ENCODE data around the gene GRIA3. TPM values are rescaled to one million over a fixed set of nuclear protein-coding genes. Genes with fewer than 3 reads are reported as not detected.

The GRIA3 gene
- total RNA-seq, 1 experiment from 2014 or later: not detected

DNA sequence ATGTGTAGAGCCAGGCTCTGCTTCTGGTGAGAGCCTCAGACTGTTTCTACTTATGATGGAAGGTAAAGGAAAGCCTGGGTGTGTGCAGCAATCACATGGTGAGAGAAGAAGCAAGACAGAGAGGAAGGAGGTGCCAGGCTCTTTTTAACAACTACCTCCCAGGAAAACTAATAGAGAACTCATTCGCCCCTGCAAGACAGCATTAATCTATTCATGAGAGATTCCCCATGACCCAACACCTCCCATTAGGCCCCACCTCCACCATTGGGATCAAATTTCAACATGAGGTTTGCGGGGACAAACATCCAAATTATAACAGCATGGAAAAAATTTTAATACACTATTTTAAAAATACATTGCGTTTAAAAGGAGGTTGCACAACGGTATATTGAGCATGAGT lies 24.7 kb upstream of the GRIA3 start:
- BruUV-seq (replicated peaks): no TSS peak
- RAD21 ChIA-PET (ENCODE audit: low non-redundant PET in 1 of 2, low total read pairs in 2 of 2, uncharacterized antibody in 2 of 2, unreplicated experiment in 2 of 2): no interaction called here
- intact Hi-C loops (cut with micrococcal nuclease): no loop called here
- POLR2A ChIA-PET: no interaction called here
- no peak overlapping the region for H2AFZ ChIP-seq (ENCODE audit: low read depth, low read length, poor library complexity, severe bottlenecking)
- H3K9me3 ChIP-seq (ENCODE audit: control insufficient read depth in 1 of 2, insufficient read depth in 1 of 2, low read depth in 1 of 2, low read length in 2 of 2): no peaks in the 10 kb centered on the region
- H3K9ac ChIP-seq (ENCODE audit: low read length): no peak overlapping the region
- ATAC-seq (no peak), DNase-seq (ENCODE audit: low read depth, low spot score) (no peak)
- no peaks in the 10 kb centered on the region for H4K20me1 ChIP-seq (ENCODE audit: insufficient read depth)
- no peak for TF ChIP-seq ELF1 (IDR thresholded peaks at IDR 0.05; ENCODE audit: borderline replicate concordance, low read depth)
- no peaks in the 10 kb centered on the region for H3K4me1 ChIP-seq (ENCODE audit: control insufficient read depth in 1 of 2, insufficient read depth in 2 of 2, low read length in 2 of 2)
- H3K4me3 ChIP-seq (replicated peaks in 1 of 2; ENCODE audit: low read depth in 1 of 2, low read length in 2 of 2): no peak overlapping the region
- H3K79me2 ChIP-seq (ENCODE audit: insufficient read depth, low read length): no peaks in the 10 kb centered on the region
- CTCF ChIA-PET: no interaction called here
- no peaks in the 10 kb centered on the region for H3K27me3 ChIP-seq (ENCODE audit: insufficient read depth, low read length)
- H3K27ac ChIP-seq (ENCODE audit: low read depth, low read length): no peak overlapping the region
- H3K9me2 ChIP-seq (ENCODE audit: insufficient read depth): no peaks in the 10 kb centered on the region
- no peaks in the 10 kb centered on the region for H3K36me3 ChIP-seq (ENCODE audit: control insufficient read depth in 1 of 2, insufficient read depth in 2 of 2, low read length in 2 of 2)
- no peak overlapping the region for H3K4me2 ChIP-seq (ENCODE audit: low read length)

DNA sequence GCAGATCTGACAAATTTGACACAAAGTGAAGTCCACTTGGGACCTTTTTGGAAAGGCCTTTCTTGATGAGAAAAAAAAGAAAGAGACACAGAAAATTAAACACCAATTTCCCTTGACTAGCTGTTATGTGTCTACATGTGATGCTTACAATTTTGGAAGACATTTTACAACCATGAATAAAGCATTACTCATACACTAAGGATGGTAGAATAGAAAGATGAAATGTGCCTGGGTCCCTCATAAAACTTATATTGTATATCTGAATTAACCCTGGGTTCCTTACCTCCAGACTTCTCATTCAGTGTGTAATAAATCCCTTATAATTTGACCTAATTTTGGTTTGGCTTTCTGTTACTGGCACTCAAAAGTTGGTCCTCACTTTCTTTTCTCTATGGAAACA lies 16.5 kb upstream of the GRIA3 start:
- POLR2A ChIA-PET: no interaction called here
- ATAC-seq: no peak

More for the DNA sequence above, 16.5 kb upstream of the GRIA3 start:
- Histone ChIP-seq H4K20me1 (ENCODE audit: insufficient read depth) (no peaks in the 10 kb centered on the region), H3K27me3 (ENCODE audit: insufficient read depth, low read length) (no peaks in the 10 kb centered on the region), H3K9me3 (ENCODE audit: control insufficient read depth in 1 of 2, insufficient read depth in 1 of 2, low read depth in 1 of 2, low read length in 2 of 2) (no peaks in the 10 kb centered on the region), H3K27ac (ENCODE audit: low read depth, low read length) (no peak overlapping the region), H3K36me3 (ENCODE audit: control insufficient read depth in 1 of 2, insufficient read depth in 2 of 2, low read length in 2 of 2) (no peaks in the 10 kb centered on the region), H3K4me1 (ENCODE audit: control insufficient read depth in 1 of 2, insufficient read depth in 2 of 2, low read length in 2 of 2) (peaks cover 0 to 16% of the 10 kb centered on the region in 2 experiments; a peak in 2 of 4 replicates), H3K79me2 (ENCODE audit: insufficient read depth, low read length) (no peaks in the 10 kb centered on the region), H3K9me2 (ENCODE audit: insufficient read depth) (no peaks in the 10 kb centered on the region), H2AFZ (ENCODE audit: low read depth, low read length, poor library complexity, severe bottlenecking) (no peak overlapping the region), H3K4me2 (ENCODE audit: low read length) (no peak overlapping the region), H3K9ac (ENCODE audit: low read length) (no peak overlapping the region), H3K4me3 (replicated peaks in 1 of 2; ENCODE audit: low read depth in 1 of 2, low read length in 2 of 2) (no peak overlapping the region)
- no peak for TF ChIP-seq RAD21 (IDR thresholded peaks at IDR 0.05; ENCODE audit: low read depth)
- no peak for TF ChIP-seq SIN3A (IDR thresholded peaks at IDR 0.05; ENCODE audit: low read depth)
- no peak for TF ChIP-seq EGR1 (IDR thresholded peaks at IDR 0.05; ENCODE audit: low read depth)
- TF ChIP-seq, protein P1, sequence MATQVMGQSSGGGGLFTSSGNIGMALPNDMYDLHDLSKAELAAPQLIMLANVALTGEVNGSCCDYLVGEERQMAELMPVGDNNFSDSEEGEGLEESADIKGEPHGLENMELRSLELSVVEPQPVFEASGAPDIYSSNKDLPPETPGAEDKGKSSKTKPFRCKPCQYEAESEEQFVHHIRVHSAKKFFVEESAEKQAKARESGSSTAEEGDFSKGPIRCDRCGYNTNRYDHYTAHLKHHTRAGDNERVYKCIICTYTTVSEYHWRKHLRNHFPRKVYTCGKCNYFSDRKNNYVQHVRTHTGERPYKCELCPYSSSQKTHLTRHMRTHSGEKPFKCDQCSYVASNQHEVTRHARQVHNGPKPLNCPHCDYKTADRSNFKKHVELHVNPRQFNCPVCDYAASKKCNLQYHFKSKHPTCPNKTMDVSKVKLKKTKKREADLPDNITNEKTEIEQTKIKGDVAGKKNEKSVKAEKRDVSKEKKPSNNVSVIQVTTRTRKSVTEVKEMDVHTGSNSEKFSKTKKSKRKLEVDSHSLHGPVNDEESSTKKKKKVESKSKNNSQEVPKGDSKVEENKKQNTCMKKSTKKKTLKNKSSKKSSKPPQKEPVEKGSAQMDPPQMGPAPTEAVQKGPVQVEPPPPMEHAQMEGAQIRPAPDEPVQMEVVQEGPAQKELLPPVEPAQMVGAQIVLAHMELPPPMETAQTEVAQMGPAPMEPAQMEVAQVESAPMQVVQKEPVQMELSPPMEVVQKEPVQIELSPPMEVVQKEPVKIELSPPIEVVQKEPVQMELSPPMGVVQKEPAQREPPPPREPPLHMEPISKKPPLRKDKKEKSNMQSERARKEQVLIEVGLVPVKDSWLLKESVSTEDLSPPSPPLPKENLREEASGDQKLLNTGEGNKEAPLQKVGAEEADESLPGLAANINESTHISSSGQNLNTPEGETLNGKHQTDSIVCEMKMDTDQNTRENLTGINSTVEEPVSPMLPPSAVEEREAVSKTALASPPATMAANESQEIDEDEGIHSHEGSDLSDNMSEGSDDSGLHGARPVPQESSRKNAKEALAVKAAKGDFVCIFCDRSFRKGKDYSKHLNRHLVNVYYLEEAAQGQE (IDR thresholded peaks at IDR 0.05; ENCODE audit: low read depth): no peak
- TF ChIP-seq YY1 (IDR thresholded peaks at IDR 0.05; ENCODE audit: extremely low read depth, insufficient replicate concordance, low read depth, low read length): no peak
- no peak for TF ChIP-seq ELF1 (IDR thresholded peaks at IDR 0.05; ENCODE audit: borderline replicate concordance, low read depth)
- TF ChIP-seq TCF7L2 (IDR thresholded peaks at IDR 0.05; ENCODE audit: borderline replicate concordance, extremely low read depth, insufficient read depth, insufficient read length): no peak
- TF ChIP-seq, protein P2, sequence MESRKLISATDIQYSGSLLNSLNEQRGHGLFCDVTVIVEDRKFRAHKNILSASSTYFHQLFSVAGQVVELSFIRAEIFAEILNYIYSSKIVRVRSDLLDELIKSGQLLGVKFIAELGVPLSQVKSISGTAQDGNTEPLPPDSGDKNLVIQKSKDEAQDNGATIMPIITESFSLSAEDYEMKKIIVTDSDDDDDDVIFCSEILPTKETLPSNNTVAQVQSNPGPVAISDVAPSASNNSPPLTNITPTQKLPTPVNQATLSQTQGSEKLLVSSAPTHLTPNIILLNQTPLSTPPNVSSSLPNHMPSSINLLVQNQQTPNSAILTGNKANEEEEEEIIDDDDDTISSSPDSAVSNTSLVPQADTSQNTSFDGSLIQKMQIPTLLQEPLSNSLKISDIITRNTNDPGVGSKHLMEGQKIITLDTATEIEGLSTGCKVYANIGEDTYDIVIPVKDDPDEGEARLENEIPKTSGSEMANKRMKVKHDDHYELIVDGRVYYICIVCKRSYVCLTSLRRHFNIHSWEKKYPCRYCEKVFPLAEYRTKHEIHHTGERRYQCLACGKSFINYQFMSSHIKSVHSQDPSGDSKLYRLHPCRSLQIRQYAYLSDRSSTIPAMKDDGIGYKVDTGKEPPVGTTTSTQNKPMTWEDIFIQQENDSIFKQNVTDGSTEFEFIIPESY (IDR thresholded peaks at IDR 0.05; ENCODE audit: extremely low read depth, insufficient replicate concordance, low read length): no peak
- no peak for TF ChIP-seq SP1 (IDR thresholded peaks at IDR 0.05; ENCODE audit: low read depth)
- BruUV-seq (replicated peaks): no TSS peak
- RAD21 ChIA-PET (ENCODE audit: low non-redundant PET in 1 of 2, low total read pairs in 2 of 2, uncharacterized antibody in 2 of 2, unreplicated experiment in 2 of 2): no interaction called here
- CTCF ChIA-PET: no interaction called here
- DNase-seq (ENCODE audit: low read depth, low spot score): no peak
- intact Hi-C loops (cut with micrococcal nuclease): no loop called here
